Natural killer cell treated with Interleukin-12 subunit alpha and Interleukin-12 subunit beta and Interleukin-15 and Interleukin-18, amount 100 ng/mL, for 72 hours (primary cell): ENCODE results near the gene APBA2. TPM values are rescaled to one million over a fixed set of nuclear protein-coding genes. Genes with fewer than 3 reads are reported as not detected.

Experiments used
- ATAC-seq, 2 donors: fragments of 150-1000 bp; cut with Tn5 transposase in 1 of 2; sonication (Bioruptor Pico), chemical (Tn5 transposase) in 1 of 2; 2 replicates each; pipeline ENCODE4 v1.10.0; 2021
- DNase-seq: peaks from one replicate; pipeline ENCODE4 v3.0.0; 2022; ENCODE audit warnings: low spot score
- H3K27ac Mint-ChIP-seq, 2 donors: 1 replicate in 1 of 2; 2 replicates in 1 of 2; pipeline ENCODE4 v1.8.0; 2022; ENCODE audit warnings: mixed read lengths in 2 of 2, mild to moderate bottlenecking in 1 of 2, moderate library complexity in 1 of 2
- H3K27me3 Mint-ChIP-seq, 2 donors: 1 replicate in 1 of 2; 2 replicates in 1 of 2; pipeline ENCODE4 v1.8.0; 2022; ENCODE audit warnings: mixed read lengths in 2 of 2
- H3K36me3 Mint-ChIP-seq: one replicate; pipeline ENCODE4 v1.8.0; 2022; ENCODE audit warnings: mixed read lengths
- H3K4me1 Mint-ChIP-seq, 2 donors: 1 replicate in 1 of 2; 2 replicates in 1 of 2; pipeline ENCODE4 v1.8.0; 2022; ENCODE audit warnings: low read depth in 2 of 2, mixed read lengths in 2 of 2, mild to moderate bottlenecking in 1 of 2
- H3K4me3 Mint-ChIP-seq: one replicate; pipeline ENCODE4 v1.8.0; 2022; ENCODE audit warnings: mixed read lengths
- H3K9me3 Mint-ChIP-seq: 2 replicates; pipeline ENCODE4 v1.8.0; 2022; ENCODE audit warnings: mixed read lengths
- total RNA-seq, 2 donors: library from RNA; stranded (reverse); gene quantifications; one replicate each; pipeline ENCODE4 v1.2.3, GENCODE V29; 2022

The APBA2 gene
- total RNA-seq, 2 donors from 2014 or later, result 6.0 to 19.4 TPM

GRCh38 chr15:28979208-28979841 is 93.6 kb downstream of the APBA2 start:
- Mint-ChIP-seq H3K9me3 (no peaks in the 10 kb centered on the region), H3K27me3 (no peaks in the 10 kb centered on the region), H3K4me1 (peaks cover 17 to 23% of the 10 kb centered on the region in 2 donors), H3K27ac (peak overlapping the region in 1 of 2 donors; percentile 39), H3K4me3 (no peak overlapping the region), H3K36me3 (no peaks in the 10 kb centered on the region)
- ATAC-seq (no peak), DNase-seq (no peak)

DNA sequence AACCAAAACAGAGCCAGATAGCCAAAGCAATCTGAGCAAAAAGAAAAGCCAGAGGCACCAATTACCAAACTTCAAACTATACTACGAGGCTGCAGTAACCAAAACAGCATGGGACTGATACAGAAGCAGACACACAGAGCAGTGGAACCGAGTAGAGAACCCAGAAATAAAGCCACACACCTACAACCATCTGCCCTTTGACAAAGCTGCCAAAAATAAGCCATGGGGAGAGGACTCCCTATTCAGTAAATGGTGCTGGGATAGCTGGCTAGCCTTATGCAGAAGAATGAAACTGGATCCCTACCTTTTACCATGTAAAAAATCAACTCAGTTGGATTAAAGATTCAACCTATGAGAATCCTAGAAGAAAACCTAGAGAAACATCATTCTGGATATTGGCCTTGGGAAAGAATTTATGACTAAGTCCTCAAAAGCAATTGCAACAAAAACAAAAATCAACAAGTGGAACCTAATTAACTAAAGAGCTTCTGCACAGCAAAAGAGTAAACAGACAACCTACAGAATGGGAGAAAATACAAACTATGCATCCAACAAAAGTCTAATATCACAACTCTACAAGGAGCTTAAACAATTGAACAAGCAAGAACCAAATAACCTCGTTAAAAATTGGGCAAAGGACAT is 95.1 kb downstream of the APBA2 start:
- Mint-ChIP-seq H3K27ac (peak overlapping the region in 1 of 2 donors; percentile 39), H3K4me1 (peaks cover 19 to 30% of the 10 kb centered on the region in 2 donors), H3K9me3 (no peaks in the 10 kb centered on the region), H3K27me3 (no peaks in the 10 kb centered on the region), H3K4me3 (no peak overlapping the region), H3K36me3 (no peaks in the 10 kb centered on the region)
- ATAC-seq (no peak), DNase-seq (no peak)

GRCh38 chr15:28981351-28981720 is 95.6 kb downstream of the APBA2 start:
- Mint-ChIP-seq H3K9me3 (no peaks in the 10 kb centered on the region), H3K4me3 (no peak overlapping the region), H3K4me1 (peaks cover 23 to 30% of the 10 kb centered on the region in 2 donors), H3K27me3 (no peaks in the 10 kb centered on the region), H3K36me3 (no peaks in the 10 kb centered on the region), H3K27ac (no peak overlapping the region)
- ATAC-seq (no peak), DNase-seq (no peak)

GRCh38 chr15:28981921-28982320 is 96.1 kb downstream of the APBA2 start:
- no peak for DNase-seq
- no peaks in the 10 kb centered on the region for H3K36me3 Mint-ChIP-seq
- no peaks in the 10 kb centered on the region for H3K27me3 Mint-ChIP-seq
- H3K9me3 Mint-ChIP-seq, result no peaks in the 10 kb centered on the region
- H3K4me1 Mint-ChIP-seq, result peaks cover 27 to 30% of the 10 kb centered on the region in 2 donors
- ATAC-seq, result no peak
- no peak overlapping the region for H3K27ac Mint-ChIP-seq
- no peak overlapping the region for H3K4me3 Mint-ChIP-seq

DNA sequence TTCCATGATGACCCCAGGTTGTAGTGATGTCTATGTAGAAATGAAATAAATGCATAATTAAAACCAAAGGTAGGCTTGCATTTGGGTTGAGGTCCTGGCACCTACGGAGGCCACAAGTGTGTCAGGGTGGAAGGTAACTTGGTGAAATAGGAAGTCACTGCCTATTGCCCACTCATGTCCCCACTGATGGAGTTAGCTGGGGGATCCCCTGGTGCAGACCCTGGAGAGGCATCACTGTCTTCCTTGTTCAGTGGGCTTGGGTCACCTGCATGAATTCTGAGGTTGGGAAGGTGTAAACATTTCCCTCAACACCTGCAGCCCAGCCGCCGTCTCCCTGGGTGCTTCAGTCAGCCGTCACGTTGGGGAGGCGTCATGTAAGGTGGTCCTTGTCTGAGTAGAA is 97.1 kb downstream of the APBA2 start:
- Mint-ChIP-seq H3K27ac (no peak overlapping the region), H3K36me3 (no peaks in the 10 kb centered on the region), H3K27me3 (no peaks in the 10 kb centered on the region), H3K4me1 (peaks cover 30 to 33% of the 10 kb centered on the region in 2 donors), H3K9me3 (no peaks in the 10 kb centered on the region), H3K4me3 (no peak overlapping the region)
- ATAC-seq, result no peak
- no peak for DNase-seq

- Mint-ChIP-seq H3K4me1 (peaks cover 29 to 33% of the 10 kb centered on the region in 2 donors), H3K4me3 (no peak overlapping the region), H3K36me3 (no peaks in the 10 kb centered on the region), H3K27ac (no peak overlapping the region), H3K9me3 (no peaks in the 10 kb centered on the region), H3K27me3 (no peaks in the 10 kb centered on the region)
- DNase-seq, result no peak
- no peak for ATAC-seq
Measured at GRCh38 chr15:28983432-28984311, 97.9 kb downstream of the APBA2 start.

DNA sequence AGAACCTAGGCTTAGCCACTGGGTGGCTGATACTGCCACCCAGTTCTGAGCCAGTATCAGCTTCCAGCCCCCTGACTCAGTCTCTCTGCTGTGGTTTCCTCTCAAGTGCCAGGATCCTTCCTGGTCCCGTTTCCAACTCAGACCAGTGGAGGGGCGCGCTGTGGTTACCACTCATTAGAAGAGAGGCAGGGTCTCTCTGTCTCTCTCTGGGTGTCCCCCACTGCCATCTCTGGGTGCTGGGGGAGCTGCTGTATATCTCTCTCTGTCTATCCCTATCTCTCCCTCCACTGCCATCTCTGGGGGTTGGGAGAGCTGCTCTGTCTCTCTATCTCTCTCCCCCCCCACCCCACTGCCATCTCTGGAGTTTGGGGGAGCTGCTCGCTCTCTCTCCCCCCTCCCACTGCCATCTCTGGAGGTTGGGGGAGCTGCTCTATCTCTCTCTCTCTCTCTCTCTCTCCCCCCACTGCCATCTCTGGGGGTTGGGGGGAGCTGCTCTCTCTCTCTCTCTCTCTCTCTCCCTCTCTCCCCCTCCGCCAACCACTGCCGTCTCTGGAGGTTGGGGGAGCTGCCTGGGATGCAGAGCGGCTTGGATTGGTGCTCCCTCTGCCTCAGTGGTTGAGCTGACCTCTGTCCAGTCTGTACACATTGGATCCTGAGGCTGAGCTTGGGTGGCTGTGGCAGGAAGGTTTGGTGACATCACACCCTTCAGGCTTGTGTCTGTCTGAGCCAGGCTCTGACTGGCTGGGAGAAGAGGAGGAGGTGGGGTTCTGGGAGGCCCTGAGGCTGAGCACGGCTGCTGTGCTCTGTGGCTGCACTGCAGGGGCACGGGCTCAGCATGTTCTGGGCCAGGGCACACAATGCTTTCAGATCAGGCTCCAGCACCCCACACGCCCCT is 98.9 kb downstream of the APBA2 start:
- H3K27ac Mint-ChIP-seq, result peak overlapping the region; percentile 48 to 87
- DNase-seq, result no peak

DNA sequence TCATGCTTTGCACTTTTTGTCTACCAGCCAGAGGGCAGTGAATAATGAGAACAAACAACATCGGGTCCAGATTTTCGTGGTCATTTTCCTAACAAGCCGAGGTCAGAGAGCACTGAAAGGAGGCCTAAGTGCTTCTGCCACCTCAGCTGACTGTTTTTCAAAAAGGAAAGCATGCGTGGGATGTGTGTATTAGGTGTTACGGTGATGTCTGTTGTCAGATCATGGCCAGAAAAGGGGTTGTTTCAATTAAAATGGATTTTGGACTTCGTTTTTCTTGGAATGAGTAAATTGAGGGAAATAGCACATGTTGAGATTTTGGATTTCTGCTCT is 99.5 kb downstream of the APBA2 start:
- no peaks in the 10 kb centered on the region for H3K36me3 Mint-ChIP-seq
- H3K4me3 Mint-ChIP-seq, result peak overlapping the region; percentile 85
- H3K27ac Mint-ChIP-seq, result peak overlapping the region; percentile 48 to 87
- no peaks in the 10 kb centered on the region for H3K9me3 Mint-ChIP-seq
- DNase-seq, result no peak
- H3K4me1 Mint-ChIP-seq, result peaks cover 33 to 37% of the 10 kb centered on the region in 2 donors
- no peaks in the 10 kb centered on the region for H3K27me3 Mint-ChIP-seq
- no peak for ATAC-seq

More for the DNA sequence above, 98.9 kb downstream of the APBA2 start:
- peak; percentile 77 to 78 for ATAC-seq
- H3K27me3 Mint-ChIP-seq, result no peaks in the 10 kb centered on the region
- H3K4me1 Mint-ChIP-seq, result peaks cover 31 to 34% of the 10 kb centered on the region in 2 donors
- H3K9me3 Mint-ChIP-seq, result no peaks in the 10 kb centered on the region
- no peaks in the 10 kb centered on the region for H3K36me3 Mint-ChIP-seq
- H3K4me3 Mint-ChIP-seq, result peak overlapping the region; percentile 85

DNA sequence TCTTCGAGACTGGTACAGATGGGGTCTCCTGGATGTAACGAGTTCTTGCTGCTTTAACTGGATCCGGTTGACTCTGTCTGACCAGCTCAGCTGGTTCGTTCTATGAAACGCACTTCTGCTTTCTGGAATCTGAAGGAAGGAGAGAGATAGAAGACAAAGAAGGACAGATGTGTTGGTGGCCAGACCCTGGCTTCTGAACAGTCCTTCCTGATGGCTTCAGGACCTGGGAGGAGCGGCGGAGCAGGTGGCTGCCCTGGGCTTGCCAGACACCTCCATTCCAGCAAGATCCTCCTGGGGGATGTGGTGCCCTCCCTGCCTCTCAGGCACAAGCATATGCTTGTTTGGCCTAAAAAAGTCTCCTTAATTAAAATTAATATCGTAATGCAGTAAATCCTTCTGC is 99.9 kb downstream of the APBA2 start:
- Mint-ChIP-seq H3K4me3 (peak overlapping the region; percentile 85), H3K27ac (peak overlapping the region; percentile 60 to 87), H3K27me3 (no peaks in the 10 kb centered on the region), H3K9me3 (no peaks in the 10 kb centered on the region), H3K4me1 (peaks cover 33 to 37% of the 10 kb centered on the region in 2 donors), H3K36me3 (no peaks in the 10 kb centered on the region)
- ATAC-seq, result no peak
- DNase-seq, result no peak

- DNase-seq, result peak; percentile 70
- H3K9me3 Mint-ChIP-seq, result no peaks in the 10 kb centered on the region
- H3K4me3 Mint-ChIP-seq, result peak overlapping the region; percentile 85
- H3K27ac Mint-ChIP-seq, result peak overlapping the region; percentile 60 to 87
- no peaks in the 10 kb centered on the region for H3K27me3 Mint-ChIP-seq
- H3K4me1 Mint-ChIP-seq, result peaks cover 33 to 34% of the 10 kb centered on the region in 2 donors
- ATAC-seq, result peak; percentile 78 to 84
- H3K36me3 Mint-ChIP-seq, result no peaks in the 10 kb centered on the region
Measured at GRCh38 chr15:28986108-28986507, 100.3 kb downstream of the APBA2 start.

DNA sequence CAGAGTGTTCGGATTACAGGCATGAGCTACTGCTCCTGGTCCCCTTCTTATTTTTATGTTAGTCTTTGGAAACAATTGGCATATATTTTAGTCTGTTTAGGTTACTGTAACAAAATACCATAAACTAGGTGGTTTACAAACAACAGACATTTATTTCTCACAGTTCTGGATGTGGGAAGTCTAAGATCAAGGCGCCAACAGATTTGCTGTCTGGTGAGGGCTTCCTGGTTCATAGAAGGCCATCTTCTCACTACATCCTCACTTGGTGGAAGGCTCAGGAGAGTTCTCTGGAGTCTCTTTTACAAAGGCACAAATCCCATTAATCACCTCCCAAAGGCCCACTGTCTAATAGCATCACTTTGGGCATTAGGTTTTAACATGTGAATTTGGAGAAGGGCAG is 101.0 kb downstream of the APBA2 start:
- ATAC-seq, result no peak
- peak overlapping the region; percentile 12 to 60 for H3K27ac Mint-ChIP-seq
- H3K36me3 Mint-ChIP-seq, result no peaks in the 10 kb centered on the region
- no peak overlapping the region for H3K4me3 Mint-ChIP-seq
- no peak for DNase-seq
- no peaks in the 10 kb centered on the region for H3K27me3 Mint-ChIP-seq
- no peaks in the 10 kb centered on the region for H3K9me3 Mint-ChIP-seq
- peaks cover 32 to 36% of the 10 kb centered on the region in 2 donors for H3K4me1 Mint-ChIP-seq

DNA sequence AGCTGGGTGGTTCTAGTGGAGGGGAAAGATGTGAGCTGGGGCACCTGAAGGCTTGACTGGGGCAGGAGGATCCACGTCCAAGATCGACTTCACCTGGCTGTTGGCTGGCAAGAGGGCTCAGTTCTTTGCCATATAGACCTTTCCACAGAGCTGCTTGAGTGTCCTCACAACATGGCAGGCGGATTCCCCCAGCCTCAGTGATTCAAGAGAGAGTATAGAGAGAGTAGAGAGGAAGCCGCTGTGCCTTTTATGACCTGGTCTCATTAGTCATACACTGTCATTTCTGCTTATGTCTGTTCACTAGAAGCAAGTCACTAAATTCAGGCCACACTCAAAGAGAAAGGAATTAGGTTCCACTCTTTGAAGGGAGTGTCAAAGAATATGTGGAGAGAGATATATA is 101.6 kb downstream of the APBA2 start:
- H3K4me3 Mint-ChIP-seq, result no peak overlapping the region
- ATAC-seq (no peak), DNase-seq (no peak)
- no peaks in the 10 kb centered on the region for H3K9me3 Mint-ChIP-seq
- H3K27me3 Mint-ChIP-seq, result no peaks in the 10 kb centered on the region
- peak overlapping the region in 1 of 2 donors; percentile 12 for H3K27ac Mint-ChIP-seq
- no peaks in the 10 kb centered on the region for H3K36me3 Mint-ChIP-seq
- peaks cover 37% of the 10 kb centered on the region in 2 donors for H3K4me1 Mint-ChIP-seq

GRCh38 chr15:28989239-28989830 is 103.6 kb downstream of the APBA2 start:
- H3K4me3 Mint-ChIP-seq, result no peak overlapping the region
- DNase-seq, result no peak
- H3K9me3 Mint-ChIP-seq, result no peaks in the 10 kb centered on the region
- H3K36me3 Mint-ChIP-seq, result no peaks in the 10 kb centered on the region
- H3K27ac Mint-ChIP-seq, result peak overlapping the region; percentile 28 to 76
- ATAC-seq, result peak in 1 of 2 donors; percentile 31
- H3K4me1 Mint-ChIP-seq, result peaks cover 54 to 57% of the 10 kb centered on the region in 2 donors
- no peaks in the 10 kb centered on the region for H3K27me3 Mint-ChIP-seq
